ENCODE results near the gene TMEM74B. TPM values are rescaled to one million over a fixed set of nuclear protein-coding genes. Genes with fewer than 3 reads are reported as not detected.
A peak's percentile ranks its signal among the peaks of the same experiment; 100 is the strongest.

Gene TMEM74B
- total RNA-seq, 4 donors from 2014 or later, result 11.6 to 87.6 (median 30.2) TPM

DNA sequence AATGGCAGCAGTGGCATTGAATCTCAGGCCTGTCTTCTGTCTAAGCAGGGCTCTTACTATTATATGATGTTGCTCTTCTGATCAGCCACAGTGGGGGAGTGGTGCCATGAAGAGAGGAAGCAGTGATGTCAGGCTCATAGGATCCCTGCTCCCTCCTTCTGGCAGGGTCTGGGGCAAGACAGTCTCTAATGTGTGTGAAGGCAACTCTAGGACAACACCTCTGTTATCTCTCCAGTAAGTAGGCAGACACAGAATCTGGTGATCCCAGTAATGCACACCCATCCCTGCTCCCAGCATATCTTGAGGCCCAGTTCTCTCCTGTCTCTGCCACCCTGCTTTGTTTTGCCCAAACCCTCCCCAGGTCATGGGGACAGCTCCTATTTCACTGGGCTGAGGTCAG lies 27.2 kb upstream of the TMEM74B start:
- Histone ChIP-seq H3K9me3 (no peaks in the 10 kb centered on the region), H3K36me3 (no peaks in the 10 kb centered on the region), H3K4me1 (no peaks in the 10 kb centered on the region), H3K27ac (no peak overlapping the region), H3K4me3 (no peak overlapping the region), H3K27me3 (no peaks in the 10 kb centered on the region)
- DNase-seq, result no peak
- TF ChIP-seq, protein P1, sequence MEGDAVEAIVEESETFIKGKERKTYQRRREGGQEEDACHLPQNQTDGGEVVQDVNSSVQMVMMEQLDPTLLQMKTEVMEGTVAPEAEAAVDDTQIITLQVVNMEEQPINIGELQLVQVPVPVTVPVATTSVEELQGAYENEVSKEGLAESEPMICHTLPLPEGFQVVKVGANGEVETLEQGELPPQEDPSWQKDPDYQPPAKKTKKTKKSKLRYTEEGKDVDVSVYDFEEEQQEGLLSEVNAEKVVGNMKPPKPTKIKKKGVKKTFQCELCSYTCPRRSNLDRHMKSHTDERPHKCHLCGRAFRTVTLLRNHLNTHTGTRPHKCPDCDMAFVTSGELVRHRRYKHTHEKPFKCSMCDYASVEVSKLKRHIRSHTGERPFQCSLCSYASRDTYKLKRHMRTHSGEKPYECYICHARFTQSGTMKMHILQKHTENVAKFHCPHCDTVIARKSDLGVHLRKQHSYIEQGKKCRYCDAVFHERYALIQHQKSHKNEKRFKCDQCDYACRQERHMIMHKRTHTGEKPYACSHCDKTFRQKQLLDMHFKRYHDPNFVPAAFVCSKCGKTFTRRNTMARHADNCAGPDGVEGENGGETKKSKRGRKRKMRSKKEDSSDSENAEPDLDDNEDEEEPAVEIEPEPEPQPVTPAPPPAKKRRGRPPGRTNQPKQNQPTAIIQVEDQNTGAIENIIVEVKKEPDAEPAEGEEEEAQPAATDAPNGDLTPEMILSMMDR (IDR thresholded peaks at IDR 0.05), result no peak

DNA sequence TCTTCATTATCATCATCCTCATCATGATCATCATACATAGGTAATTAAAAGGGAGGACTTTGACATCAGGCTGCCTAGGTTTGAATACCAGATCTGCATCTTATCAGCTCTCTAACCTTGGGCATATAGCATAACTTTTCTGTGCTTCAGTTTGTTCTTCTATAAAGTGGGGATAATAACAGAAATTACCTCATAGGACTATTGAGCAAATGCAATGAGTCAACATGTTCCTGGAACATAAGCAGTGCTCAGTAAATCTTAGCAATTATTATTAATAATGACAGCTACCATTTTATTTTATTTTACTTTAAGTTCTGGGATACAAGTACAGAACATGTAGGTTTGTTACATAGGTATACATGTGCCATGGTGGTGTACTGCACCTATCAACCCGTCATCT lies 25.7 kb upstream of the TMEM74B start:
- Histone ChIP-seq H3K36me3 (no peaks in the 10 kb centered on the region), H3K4me1 (no peaks in the 10 kb centered on the region), H3K4me3 (no peak overlapping the region), H3K9me3 (no peaks in the 10 kb centered on the region), H3K27me3 (no peaks in the 10 kb centered on the region), H3K27ac (peak overlapping the region in 1 of 4 donors; percentile 2)
- no peak for TF ChIP-seq POLR2A (IDR thresholded peaks at IDR 0.05)
- TF ChIP-seq, protein P1 (IDR thresholded peaks at IDR 0.05), result no peak
- DNase-seq, result no peak

DNA sequence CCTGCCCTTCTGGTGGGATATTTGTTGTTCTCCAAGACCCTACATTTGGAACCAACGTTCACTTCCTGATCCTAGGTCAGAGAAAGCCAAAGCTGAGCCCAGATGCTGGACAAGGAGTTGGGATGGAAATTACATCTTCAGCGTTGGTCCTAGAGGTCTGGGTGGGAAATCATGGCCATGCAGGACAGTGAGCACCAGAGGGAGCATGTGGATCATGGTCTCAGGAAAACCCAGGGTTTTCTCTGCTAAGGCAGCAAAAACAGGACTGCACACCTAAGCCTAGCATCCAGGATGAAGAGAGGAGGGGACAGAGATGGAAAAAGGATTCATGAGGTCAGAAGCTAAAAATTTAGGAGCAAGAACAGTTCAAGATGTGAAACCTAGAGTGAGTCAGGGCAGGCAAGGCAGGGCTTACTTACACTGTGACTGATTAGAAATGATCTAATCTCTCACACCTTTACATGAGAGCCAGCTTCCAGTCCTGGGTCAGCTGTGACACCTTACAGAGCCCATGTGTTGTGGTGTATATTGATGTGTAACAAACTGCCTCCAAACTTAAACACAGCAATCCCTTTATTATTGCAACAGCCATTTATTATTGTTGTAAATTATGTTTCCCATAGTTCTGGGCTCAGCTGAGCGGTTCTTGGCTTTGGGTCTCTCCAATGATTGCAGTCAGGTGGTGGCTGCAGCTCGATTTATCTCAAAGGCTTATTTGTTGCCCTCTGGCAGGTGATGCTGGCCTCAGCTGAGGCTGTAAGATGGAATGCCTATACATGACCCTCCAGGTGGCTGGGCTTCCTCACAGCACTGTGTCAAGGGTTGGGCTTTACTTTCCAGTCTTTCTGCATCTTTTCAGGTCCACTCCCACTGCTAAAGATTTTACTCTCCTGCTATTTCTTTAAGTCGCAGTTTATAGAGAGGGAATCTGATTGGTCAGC lies 24.9 kb upstream of the TMEM74B start:
- Histone ChIP-seq H3K4me3 (no peak overlapping the region), H3K4me1 (no peaks in the 10 kb centered on the region), H3K27me3 (no peaks in the 10 kb centered on the region), H3K36me3 (no peaks in the 10 kb centered on the region), H3K27ac (peak overlapping the region in 1 of 4 donors; percentile 2), H3K9me3 (no peaks in the 10 kb centered on the region)
- TF ChIP-seq POLR2A (IDR thresholded peaks at IDR 0.05), result no peak
- TF ChIP-seq, protein P1 (IDR thresholded peaks at IDR 0.05), result peak in 1 of 6 experiments; percentile 9
- DNase-seq, result no peak

DNA sequence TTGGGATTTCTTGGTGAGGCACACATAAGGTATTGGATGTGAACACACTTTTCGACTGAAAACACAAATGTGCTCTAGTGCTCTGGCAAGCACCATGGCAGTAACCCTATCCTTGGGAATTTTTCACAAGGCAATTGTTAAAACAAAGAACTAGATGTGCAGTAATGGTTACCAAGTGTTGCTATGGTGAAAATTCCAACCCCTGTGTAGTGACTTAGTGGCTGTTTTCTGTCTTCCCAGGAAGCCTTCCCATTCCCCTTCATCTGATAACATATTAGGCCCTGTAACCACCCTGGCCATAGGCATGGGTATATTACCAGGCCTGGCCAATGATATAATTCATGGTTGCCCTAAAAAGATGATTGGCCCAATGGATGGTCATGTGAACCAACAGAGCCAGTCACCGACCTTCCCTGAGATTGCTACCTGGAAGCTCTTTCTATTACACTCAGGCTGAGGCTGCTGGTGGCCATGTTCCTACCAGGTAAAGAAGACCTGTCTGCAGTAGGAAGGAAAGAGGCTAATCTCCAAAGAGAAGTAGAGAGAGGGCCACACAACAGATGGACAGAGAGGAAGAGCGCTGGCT lies 22.6 kb upstream of the TMEM74B start:
- Histone ChIP-seq H3K9me3 (no peaks in the 10 kb centered on the region), H3K27ac (no peak overlapping the region), H3K36me3 (no peaks in the 10 kb centered on the region), H3K4me3 (no peak overlapping the region), H3K27me3 (no peaks in the 10 kb centered on the region), H3K4me1 (peaks cover 0 to 15% (median 0%) of the 10 kb centered on the region in 4 donors)
- TF ChIP-seq, protein P1 (IDR thresholded peaks at IDR 0.05), result no peak
- TF ChIP-seq POLR2A (IDR thresholded peaks at IDR 0.05), result no peak
- no peak for DNase-seq

DNA sequence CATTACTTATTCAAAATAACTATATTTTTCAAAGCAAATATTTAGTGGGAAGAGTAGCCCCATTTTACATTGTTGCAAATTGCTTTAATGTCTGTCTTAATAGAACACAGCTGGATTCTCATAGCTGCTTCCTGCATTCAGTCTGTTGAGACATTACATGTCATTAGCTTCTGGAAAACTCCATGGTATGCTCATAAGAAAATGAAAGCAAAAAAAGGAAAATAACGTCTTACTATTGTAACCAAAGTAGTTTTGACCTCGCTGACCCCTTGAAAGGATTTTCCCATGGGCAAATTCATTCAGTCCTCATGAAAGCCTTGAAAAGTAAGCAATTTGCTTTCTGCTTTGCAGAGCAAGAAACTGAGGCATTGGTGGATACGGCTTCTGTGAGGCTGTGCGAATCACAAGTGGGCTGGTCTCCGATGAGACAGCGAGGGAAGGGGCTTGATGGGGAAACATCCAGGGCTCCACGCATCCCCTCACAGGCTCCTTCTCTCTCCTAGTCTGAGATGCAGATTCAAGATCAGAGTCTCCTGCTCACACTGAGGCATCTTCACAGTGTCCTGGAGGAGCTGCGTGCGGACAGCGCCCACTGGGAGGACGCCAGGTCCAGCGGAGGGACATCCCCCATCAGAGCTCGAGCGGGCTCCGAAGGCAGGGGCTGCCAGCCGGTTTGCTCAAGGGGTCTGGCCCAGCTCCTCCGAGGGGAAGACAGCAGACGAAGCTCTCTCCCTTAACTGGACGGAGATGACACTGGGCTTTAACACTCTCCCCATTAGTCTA lies 21.8 kb upstream of the TMEM74B start:
- Histone ChIP-seq H3K27me3 (no peaks in the 10 kb centered on the region), H3K27ac (no peak overlapping the region), H3K4me3 (no peak overlapping the region), H3K4me1 (peaks cover 0 to 15% (median 0%) of the 10 kb centered on the region in 4 donors), H3K36me3 (no peaks in the 10 kb centered on the region), H3K9me3 (no peaks in the 10 kb centered on the region)
- TF ChIP-seq, protein P1 (IDR thresholded peaks at IDR 0.05), result no peak
- TF ChIP-seq POLR2A (IDR thresholded peaks at IDR 0.05), result no peak
- DNase-seq, result no peak
